ENCODE data around the gene SLC24A1.

DNA sequence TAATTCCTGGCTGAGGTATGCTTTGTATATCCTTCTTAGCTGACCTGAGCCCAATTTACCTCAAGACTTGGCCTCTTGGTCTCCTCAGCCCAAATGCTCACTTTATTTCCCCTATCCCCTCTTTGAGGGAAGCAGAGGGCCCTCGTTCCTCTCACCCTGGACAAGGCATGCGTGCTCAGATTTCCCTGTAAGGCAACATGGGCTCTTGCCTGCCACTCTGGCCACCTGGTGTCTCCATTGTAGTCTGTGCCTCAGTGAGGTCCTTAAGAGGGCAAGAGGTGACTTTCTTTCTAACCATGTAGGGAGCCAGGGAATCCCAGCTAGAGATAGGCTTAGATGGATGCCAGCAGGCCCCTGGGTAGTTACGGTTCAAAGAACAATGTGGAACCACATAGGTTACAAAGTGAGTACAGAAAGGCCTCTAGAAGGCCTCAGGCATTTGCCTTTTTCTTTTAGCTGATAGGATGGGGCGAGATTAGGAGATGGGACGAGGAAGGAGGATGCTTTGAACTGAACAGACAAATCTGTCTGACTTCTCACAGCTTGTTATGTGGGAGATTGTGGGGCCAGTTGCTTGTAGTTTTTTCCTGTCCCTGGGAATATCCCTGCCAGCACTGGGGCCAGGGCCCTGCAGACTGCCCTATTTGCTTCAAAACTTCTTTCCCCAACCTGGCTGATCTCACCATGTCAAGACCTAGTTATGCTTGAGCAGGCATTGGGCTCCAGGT, 9.7 kb upstream of the SLC24A1 start:
- TF ChIP-seq CTCF (IDR thresholded peaks at IDR 0.05) (no peak), EP300 (IDR thresholded peaks at IDR 0.05) (no peak), POLR2A (IDR thresholded peaks at IDR 0.05) (no peak)
